Stimulated activated CD4-positive, alpha-beta T cell treated with anti-CD3 and anti-CD28 coated beads, Interleukin-2, amount 100 ng/mL, for 48 hours (primary cell): ENCODE data around the gene DKC1.
"Not testable (repeated sequence)": the region's sequence is repeated elsewhere in the genome, so short reads cannot be mapped to it uniquely, and the experiment has no call there.

Experiments
- DNase-seq, 2 donors: peaks; one replicate each; pipeline ENCODE4 v3.0.0-alpha.2; 2020

DKC1 gene

GRCh38 chrX:154822029-154822428 lies 59.4 kb downstream of the DKC1 start:
- no peak for DNase-seq

- no peak for DNase-seq
These were observed 62.0 kb downstream of the DKC1 start for GRCh38 chrX:154824638-154825037.

GRCh38 chrX:154825586-154825985 lies 62.9 kb downstream of the DKC1 start:
- DNase-seq = not testable (repeated sequence)
